HAP-1 (cell line): Measurements from ENCODE around the gene DLL1.
A peak's percentile ranks its signal among the peaks of the same experiment; 100 is the strongest.
"Not testable (repeated sequence)": the region's sequence is repeated elsewhere in the genome, so short reads cannot be mapped to it uniquely, and the experiment has no call there.

Source experiments
- DNase-seq, 2 experiments: peaks; one replicate each; pipeline ENCODE4 v3.0.0-alpha.2; 2016 to 2020; ENCODE audit warnings: low spot score in 2 of 2
- H3K27me3 ChIP-seq: fragments of 250-450 bp; sonication (Bioruptor Pico); 2 replicates; pipeline ENCODE4 v1.5.1; 2020; ENCODE audit warnings: low read depth, mild to moderate bottlenecking, moderate library complexity
- H3K36me3 ChIP-seq: fragments of 250-450 bp; sonication (Bioruptor Pico); replicated peaks from 2 replicates; pipeline ENCODE4 v1.5.1; 2020; ENCODE audit warnings: mild to moderate bottlenecking
- H3K4me1 ChIP-seq: fragments of 250-450 bp; sonication (Bioruptor Pico); 2 replicates; pipeline ENCODE4 v1.5.1; 2020; ENCODE audit warnings: mild to moderate bottlenecking
- H3K4me3 ChIP-seq: fragments of 250-450 bp; sonication (Bioruptor Pico); 2 replicates; pipeline ENCODE4 v1.5.1; 2020; ENCODE audit warnings: mild to moderate bottlenecking, moderate library complexity
- H3K9me3 ChIP-seq: fragments of 250-450 bp; sonication (Bioruptor Pico); 2 replicates; pipeline ENCODE4 v1.5.1; 2020; ENCODE audit warnings: mild to moderate bottlenecking, moderate library complexity
- in situ Hi-C: fragments of 300-500 bp; cut with MboI; formaldehyde crosslinking; loops from 3 replicates; pipeline ENCODE4 v1.14.3; 2020; ENCODE audit warnings: low sequenced_read_pairs, inconsistent platforms, mixed read lengths

The DLL1 gene

DNA sequence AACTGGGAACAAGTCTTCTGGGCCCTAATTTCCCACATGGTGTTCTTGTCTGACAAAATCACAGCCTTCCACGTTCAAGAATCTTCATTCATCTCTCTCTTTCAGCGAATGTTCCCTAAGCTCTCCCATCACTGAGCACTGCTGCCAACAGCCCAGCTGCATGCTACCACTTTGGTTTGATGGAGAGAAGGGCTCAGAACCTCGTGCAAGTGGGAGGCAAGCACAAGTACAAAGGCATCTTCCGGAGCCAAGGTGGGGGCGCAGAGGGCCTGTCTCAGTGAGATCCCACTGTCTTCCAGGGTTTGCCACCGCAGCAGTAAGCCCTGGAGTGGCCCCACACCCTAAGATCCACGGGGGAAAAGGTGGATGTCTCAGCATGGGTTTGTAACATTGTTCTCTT, 17.2 kb downstream of the DLL1 start:
- Histone ChIP-seq H3K27me3 (no peaks in the 10 kb centered on the region), H3K4me1 (no peaks in the 10 kb centered on the region), H3K36me3 (no peaks in the 10 kb centered on the region), H3K9me3 (no peaks in the 10 kb centered on the region), H3K4me3 (no peak overlapping the region)
- DNase-seq, result no peak
- in situ Hi-C loops, result no loop called here

DNA sequence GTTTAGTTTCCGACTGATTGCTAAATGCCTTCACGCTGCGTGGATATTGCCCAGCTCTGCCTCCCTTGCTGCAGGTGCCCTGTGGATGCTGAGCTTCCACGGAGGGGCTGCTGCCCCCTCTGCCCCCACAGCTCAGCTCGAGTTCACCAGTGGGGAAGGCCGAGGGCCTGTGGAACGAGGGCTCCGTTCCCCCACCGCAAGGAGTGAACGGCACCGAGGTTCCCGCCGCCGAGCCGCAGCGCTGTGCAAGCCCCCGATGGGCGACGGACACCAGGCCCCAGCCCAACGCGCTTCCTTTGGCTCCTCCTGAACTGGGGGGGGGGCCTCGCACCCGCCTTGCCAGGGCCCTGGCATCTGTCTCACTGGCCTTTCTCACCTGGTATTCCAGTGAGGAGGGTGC, 17.7 kb downstream of the DLL1 start:
- Histone ChIP-seq H3K4me1 (no peaks in the 10 kb centered on the region), H3K27me3 (no peaks in the 10 kb centered on the region), H3K36me3 (no peaks in the 10 kb centered on the region), H3K4me3 (no peak overlapping the region), H3K9me3 (no peaks in the 10 kb centered on the region)
- no peak for DNase-seq
- in situ Hi-C loops, result no loop called here

DNA sequence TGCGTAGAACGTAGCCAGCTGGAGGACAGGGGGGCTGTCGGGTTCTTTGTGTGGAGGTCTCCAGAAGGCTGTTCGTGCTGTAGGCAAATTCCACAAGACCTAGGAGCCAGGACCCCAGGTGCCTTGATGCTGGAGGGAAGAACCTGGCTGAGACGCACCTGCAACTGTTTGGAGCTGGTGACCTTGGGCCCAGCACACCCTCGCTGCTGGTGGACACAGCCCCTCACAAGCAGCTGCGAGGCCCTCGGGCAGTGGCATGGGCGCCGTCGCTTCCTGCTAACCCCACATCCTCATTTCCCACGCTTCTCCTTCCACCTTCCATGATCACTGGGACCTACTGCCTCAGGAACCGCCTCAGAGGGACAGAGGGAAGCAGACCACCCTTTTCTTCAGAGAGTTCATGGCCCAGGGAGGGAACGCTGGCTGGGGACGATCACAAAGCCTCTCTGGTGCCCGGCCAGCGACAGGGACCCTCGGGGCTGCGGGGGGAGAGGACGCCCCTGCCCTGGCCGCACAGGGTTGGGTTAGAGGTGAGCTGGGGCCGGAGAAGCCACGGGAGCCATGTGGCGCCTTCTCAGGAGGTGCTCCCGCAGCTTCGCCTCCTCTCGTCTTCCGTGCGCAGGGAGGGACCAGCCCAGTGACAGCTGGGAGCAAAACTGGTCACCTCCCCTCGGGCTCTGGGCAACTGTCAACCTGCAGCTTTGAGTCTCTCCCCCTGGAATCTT, 18.4 kb downstream of the DLL1 start:
- Histone ChIP-seq H3K36me3 (no peaks in the 10 kb centered on the region), H3K27me3 (no peaks in the 10 kb centered on the region), H3K4me1 (no peaks in the 10 kb centered on the region), H3K9me3 (no peaks in the 10 kb centered on the region), H3K4me3 (no peak overlapping the region)
- in situ Hi-C loops, result no loop called here
- no peak for DNase-seq

DNA sequence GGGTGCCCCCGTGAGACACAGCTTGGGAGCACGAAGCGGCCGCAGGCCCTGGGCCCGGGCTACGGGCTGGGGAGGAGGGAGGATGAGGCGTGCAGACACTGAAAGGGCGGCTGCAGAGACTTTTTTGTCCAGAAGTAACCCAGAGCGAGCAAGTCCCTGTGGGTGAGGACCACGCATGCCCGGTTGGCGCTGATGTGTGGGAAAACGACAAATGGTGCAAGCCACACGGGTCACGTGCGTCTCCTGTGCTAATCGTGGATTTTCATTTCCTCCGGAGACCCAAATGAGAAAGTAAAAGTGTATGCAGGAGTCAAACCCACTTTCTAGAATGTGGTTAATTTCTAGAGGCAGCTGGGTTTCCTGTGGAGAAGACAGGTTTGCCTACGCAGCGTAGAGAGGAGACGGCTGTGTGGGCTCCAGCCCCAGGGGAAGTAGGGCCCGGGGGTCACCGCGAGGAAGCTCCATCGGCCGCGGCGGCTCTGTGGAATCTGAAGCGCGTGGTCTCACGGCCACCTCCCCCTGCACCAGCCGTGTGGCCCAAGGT, 19.0 kb downstream of the DLL1 start:
- Histone ChIP-seq H3K4me1 (no peaks in the 10 kb centered on the region), H3K27me3 (no peaks in the 10 kb centered on the region)
- in situ Hi-C loops, result no loop called here

DNA sequence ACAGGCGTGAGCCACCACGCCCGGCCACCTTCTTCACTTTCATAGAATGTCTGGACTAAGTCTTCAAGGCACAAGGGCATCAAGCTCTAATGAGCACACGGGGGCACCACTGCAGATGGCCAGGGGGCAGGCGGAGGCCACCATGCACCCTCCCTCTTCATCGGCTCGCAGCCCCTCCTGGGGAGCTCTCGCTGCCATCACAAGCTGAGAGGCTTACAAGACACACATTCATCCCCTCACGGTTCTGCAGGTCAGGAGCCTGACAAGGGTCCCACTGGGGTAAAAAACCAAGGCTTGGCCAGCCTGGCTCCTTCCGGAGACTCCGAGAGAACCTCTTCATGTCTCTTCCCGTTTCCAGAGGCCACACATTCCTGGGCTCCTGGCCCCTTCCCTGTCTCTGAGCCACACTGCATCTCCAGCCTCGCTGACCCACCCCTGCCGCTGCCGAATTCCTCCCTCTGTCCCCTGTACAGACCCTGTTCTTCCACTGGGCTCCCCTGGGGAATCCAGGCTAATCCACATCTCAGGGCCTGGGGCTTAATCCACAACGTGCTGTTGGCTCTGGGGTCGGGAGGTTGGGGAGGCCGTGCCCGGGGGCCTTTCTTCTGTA, 19.8 kb downstream of the DLL1 start:
- in situ Hi-C loops, result no loop called here
- no peaks in the 10 kb centered on the region for H3K4me1 ChIP-seq
- no peak overlapping the region for H3K4me3 ChIP-seq
- H3K36me3 ChIP-seq, result no peaks in the 10 kb centered on the region
- H3K27me3 ChIP-seq, result no peaks in the 10 kb centered on the region
- no peak for DNase-seq
- H3K9me3 ChIP-seq, result no peaks in the 10 kb centered on the region

More for the DNA sequence above, 19.0 kb downstream of the DLL1 start:
- no peak for DNase-seq
- H3K9me3 ChIP-seq, result no peaks in the 10 kb centered on the region
- no peaks in the 10 kb centered on the region for H3K36me3 ChIP-seq
- no peak overlapping the region for H3K4me3 ChIP-seq

DNA sequence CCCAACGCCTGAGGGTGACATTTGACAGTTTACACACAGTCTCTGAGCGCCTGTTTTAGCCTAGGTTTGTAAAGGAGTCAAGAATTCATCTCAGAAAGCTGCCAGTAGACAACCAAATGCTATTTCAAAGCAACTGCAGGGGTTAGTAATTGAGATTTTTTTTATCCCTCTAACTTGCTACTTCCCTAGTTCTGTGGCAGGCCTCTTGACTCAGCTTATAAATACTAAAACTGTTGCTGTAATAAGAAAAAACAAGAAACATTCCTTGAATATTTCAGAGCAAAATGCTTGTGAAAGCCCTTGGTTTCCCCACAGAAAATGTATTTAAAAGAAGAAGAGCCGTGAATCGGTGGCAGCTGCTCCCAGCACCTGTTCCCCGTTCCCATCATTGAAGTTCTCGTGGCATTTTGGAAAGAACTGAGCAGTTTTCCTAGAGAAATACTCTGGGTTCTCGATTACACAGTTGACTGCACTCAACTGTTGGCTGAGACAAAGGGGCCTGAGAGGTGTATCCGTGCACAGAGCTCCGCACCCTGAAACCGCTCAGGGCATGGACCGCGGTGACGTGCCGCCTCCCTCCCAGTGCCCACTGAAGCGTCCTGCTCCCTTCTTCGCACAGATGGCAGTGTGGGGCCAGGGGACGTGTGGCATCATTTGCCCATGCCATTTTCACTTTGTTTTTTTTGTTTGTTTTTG, 20.9 kb downstream of the DLL1 start:
- H3K9me3 ChIP-seq, result no peaks in the 10 kb centered on the region
- H3K4me1 ChIP-seq, result no peaks in the 10 kb centered on the region
- no peaks in the 10 kb centered on the region for H3K27me3 ChIP-seq
- H3K36me3 ChIP-seq, result no peaks in the 10 kb centered on the region
- no peak for DNase-seq
- in situ Hi-C loops, result no loop called here
- H3K4me3 ChIP-seq, result no peak overlapping the region

DNA sequence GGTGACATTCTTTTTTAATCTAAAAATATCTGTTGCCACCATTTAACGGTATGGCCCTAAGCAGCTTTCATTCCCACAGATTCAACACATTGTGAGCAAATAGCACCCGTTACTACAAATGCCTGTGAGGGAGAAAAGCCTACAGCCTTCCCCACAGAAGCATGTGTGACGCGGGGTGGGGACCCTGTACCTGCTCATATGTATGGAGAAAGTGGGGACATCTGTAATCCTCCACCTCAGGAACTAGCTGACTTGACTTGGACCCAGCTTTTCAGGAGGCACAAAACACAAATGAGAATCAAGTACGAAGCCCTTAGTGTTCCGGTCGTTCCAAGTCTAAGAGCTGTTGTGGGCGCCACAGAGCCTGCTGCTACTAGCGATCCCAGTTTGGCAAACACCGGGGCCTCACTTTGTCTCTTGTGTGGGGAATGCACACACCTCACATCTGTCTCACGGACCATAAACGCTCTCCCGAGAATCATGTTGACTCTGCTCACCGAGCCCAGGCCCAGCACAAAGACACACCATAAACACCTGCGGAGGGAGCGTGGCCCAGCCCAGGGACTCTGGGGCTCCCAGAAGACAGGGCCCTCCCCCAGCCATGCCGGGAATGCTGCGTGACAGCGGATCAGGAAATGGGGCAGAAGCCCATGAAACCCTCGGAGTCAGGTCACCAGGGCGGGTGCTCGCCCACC, 21.6 kb downstream of the DLL1 start:
- H3K4me3 ChIP-seq, result no peak overlapping the region
- no peaks in the 10 kb centered on the region for H3K27me3 ChIP-seq
- H3K4me1 ChIP-seq, result no peaks in the 10 kb centered on the region
- DNase-seq, result no peak
- in situ Hi-C loops, result no loop called here
- no peaks in the 10 kb centered on the region for H3K36me3 ChIP-seq
- no peaks in the 10 kb centered on the region for H3K9me3 ChIP-seq

DNA sequence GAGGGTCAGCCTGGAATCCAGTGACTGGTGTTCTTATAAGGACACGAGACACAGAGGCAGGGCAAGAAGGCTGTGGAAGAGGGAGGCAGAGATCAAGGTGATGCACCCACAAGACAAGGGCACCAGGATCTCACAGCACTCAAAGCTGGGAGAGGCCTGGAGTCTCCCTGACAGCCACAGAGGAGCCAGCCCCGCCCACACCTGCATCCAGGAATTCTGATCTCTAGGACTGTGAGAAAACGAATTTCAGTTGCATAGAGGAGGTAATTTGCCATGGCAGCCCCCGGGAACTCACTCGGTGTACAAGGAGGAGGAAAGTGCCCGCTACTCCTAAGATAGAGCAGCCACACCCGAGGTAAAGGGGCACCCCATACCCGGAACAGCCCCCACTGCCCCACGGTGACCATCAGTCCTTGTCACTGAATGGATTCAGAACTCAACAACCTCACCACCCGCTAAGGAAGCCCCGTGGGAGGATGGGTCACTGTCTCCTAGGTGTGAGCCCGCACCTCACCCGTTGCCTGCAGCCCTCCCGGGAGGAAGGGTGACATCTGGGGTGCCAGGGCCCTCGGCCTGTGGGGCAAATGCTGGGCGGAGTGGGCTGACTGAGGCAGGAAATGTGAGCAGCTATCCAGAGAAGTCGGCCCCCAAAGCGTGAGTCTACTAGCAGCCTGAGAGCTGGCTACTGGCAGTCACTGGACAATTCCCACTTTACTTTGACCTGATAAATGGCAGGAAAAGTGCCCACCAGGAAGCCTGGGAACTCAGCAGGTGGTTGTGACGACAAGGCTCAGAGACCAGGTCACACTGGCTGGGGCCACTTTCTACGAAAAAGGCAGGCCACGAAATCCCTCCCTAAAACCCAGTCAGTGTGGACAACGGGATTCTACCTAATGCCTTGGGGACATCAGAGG, 22.4 kb downstream of the DLL1 start:
- no peaks in the 10 kb centered on the region for H3K9me3 ChIP-seq
- no peaks in the 10 kb centered on the region for H3K36me3 ChIP-seq
- no peaks in the 10 kb centered on the region for H3K27me3 ChIP-seq
- no peak overlapping the region for H3K4me3 ChIP-seq
- DNase-seq, result no peak
- in situ Hi-C loops, result no loop called here
- H3K4me1 ChIP-seq, result no peaks in the 10 kb centered on the region

DNA sequence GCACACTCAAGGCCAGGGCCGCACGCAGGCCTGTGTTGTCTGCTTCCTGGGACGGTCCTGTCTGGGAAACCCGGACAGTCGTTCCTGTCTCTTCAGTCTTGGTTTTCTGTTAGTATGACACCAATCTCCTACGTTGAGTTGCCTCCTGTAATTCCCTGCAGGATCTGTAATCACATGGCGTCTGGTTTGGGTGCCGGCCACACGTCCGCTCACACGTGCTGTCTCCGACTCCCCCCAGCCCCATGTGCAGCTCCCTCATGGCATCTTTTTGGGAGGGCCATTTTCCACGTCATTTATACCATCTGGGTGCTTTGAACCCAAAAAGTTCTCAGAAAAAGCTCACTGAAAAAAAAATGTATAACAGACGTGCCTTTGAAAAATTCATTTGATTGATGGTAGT, 23.2 kb downstream of the DLL1 start:
- H3K27me3 ChIP-seq, result no peaks in the 10 kb centered on the region

DNA sequence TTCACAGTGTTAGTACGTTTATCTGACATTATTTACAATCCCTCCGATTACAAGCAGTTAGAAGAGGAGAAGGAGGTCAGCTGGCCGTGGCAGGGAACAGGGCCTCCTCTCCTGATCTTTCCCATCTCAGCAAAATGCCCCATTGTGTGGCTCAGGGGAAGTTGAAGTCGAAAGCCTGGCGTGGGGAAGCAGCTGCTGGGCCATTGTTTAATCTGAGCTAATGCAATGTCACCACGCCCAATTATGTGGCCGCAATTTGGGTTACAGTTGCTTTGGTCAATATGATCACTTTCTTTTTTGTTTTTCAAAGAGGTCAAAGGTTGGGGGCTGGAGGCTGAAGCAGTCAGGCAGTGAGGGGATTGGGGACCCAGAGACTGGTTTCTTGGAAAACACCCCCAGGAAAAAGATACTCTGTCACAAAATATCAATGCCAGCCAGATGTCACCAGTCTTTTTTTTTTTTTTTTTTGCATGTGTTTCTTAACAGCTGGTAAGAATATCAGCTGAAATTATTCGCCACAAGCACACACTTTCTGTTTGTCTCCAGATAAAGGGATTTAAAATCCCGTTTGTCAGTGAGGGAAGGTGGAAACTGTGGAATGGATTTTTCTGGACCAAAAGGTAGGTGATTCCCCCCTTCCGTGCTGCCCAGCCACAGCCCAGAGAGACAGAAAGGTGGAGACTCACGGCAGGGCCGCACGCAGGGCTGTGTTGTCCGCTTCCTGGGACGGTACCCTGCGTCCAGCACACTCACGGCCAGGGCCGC, 24.6 kb downstream of the DLL1 start:
- peak in 1 of 2 experiments; percentile 23 for DNase-seq

More for the DNA sequence above, 23.2 kb downstream of the DLL1 start:
- Histone ChIP-seq H3K36me3 (no peaks in the 10 kb centered on the region), H3K9me3 (no peaks in the 10 kb centered on the region), H3K4me1 (no peaks in the 10 kb centered on the region), H3K4me3 (no peak overlapping the region)
- DNase-seq, result no peak
- in situ Hi-C loops, result no loop called here

DNA sequence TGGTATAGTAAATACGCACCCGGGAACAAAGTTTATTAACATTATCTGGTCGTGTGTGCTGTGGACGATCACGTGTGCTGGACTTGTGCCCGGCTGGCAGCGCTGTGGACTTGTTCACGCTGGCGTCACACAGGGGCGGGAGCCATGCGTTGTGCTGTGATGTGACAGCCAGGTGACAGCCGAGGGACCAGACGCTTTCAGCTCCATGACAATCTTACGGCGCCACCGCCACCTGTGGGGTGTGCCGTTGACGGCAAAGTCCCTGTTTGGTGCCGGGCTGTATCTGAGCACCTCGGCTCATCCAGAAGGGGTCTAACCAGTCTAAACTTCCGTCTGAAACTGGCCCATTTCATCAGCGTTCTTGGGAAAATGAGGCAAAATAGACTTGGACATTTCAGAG, 25.2 kb downstream of the DLL1 start:
- no peak overlapping the region for H3K4me3 ChIP-seq
- DNase-seq, result no peak
- in situ Hi-C loops, result no loop called here

More for the DNA sequence above, 24.6 kb downstream of the DLL1 start:
- Histone ChIP-seq H3K36me3 (no peaks in the 10 kb centered on the region), H3K9me3 (no peaks in the 10 kb centered on the region), H3K27me3 (no peaks in the 10 kb centered on the region), H3K4me1 (no peaks in the 10 kb centered on the region), H3K4me3 (no peak overlapping the region)
- in situ Hi-C loops, result no loop called here

DNA sequence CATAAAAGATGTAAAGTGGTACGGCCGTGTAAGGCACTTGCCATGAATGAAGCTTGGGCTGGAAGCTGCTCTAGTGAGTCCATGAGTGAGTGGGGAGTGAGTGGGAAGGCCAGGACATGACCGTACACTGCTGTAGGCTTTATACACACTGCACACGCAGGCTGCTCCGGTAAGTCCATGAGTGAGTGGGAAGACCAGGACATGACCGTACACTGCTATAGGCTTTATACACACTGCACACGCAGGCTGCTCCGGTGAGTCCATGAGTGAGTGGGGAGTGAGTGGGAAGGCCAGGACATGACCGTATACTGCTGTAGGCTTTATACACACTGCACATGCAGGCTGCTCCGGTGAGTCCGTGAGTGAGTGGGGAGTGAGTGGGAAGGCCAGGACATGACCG, 26.2 kb downstream of the DLL1 start:
- H3K27me3 ChIP-seq, in situ Hi-C loops, H3K9me3 ChIP-seq, H3K4me1 ChIP-seq, DNase-seq, H3K4me3 ChIP-seq, H3K36me3 ChIP-seq: not testable (repeated sequence)

More for the DNA sequence above, 25.2 kb downstream of the DLL1 start:
- H3K9me3 ChIP-seq, result no peaks in the 10 kb centered on the region
- H3K27me3 ChIP-seq, result no peaks in the 10 kb centered on the region
- H3K4me1 ChIP-seq, result no peaks in the 10 kb centered on the region
- H3K36me3 ChIP-seq, result no peaks in the 10 kb centered on the region
